ENCODE measurements around the gene TANC1.

DNA sequence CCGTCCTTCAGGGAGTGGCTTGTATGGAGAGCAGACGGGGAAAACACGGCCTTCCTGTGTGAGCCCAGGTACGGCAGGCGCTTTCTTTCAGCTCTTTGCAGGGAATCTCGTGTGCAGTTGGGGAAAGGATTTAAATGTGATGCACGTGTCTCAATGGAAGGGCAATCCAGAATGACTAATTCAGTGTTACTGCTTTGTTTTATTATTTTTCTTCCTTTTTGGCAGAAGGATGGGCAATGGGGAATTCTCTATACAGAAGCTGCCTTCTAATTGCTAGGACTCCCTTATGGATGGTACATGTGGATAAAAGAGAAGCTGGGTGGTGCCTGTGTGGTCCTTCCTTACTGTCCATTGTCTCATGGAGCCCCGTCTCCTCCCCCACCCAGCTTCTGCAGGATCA lies 210.7 kb downstream of the TANC1 start:
- TF ChIP-seq ZSCAN20 (CRISPR knock-in tag; IDR thresholded peaks at IDR 0.05) (no peak), CHD2 (IDR thresholded peaks at IDR 0.05; ENCODE audit: low read length, partially characterized antibody) (no peak), POLR2A (IDR thresholded peaks at IDR 0.05; ENCODE audit: low read length) (no peak), RAD21 (conservative IDR thresholded peaks at IDR 0.05 in 1 of 2, IDR thresholded peaks at IDR 0.05 in 1 of 2) (no peak), SMC3 (IDR thresholded peaks at IDR 0.05) (no peak), REST (IDR thresholded peaks at IDR 0.05) (no peak), CBX8 (IDR thresholded peaks at IDR 0.05) (no peak), EP300 (IDR thresholded peaks at IDR 0.05) (no peak), RARB (CRISPR knock-in tag; IDR thresholded peaks at IDR 0.05) (no peak), SREBF2 (IDR thresholded peaks at IDR 0.05) (no peak), HDAC2 (IDR thresholded peaks at IDR 0.05) (no peak), MAZ (IDR thresholded peaks at IDR 0.05; ENCODE audit: borderline replicate concordance, low read depth, low read length) (no peak)
- TF ChIP-seq, protein P1, sequence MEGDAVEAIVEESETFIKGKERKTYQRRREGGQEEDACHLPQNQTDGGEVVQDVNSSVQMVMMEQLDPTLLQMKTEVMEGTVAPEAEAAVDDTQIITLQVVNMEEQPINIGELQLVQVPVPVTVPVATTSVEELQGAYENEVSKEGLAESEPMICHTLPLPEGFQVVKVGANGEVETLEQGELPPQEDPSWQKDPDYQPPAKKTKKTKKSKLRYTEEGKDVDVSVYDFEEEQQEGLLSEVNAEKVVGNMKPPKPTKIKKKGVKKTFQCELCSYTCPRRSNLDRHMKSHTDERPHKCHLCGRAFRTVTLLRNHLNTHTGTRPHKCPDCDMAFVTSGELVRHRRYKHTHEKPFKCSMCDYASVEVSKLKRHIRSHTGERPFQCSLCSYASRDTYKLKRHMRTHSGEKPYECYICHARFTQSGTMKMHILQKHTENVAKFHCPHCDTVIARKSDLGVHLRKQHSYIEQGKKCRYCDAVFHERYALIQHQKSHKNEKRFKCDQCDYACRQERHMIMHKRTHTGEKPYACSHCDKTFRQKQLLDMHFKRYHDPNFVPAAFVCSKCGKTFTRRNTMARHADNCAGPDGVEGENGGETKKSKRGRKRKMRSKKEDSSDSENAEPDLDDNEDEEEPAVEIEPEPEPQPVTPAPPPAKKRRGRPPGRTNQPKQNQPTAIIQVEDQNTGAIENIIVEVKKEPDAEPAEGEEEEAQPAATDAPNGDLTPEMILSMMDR (IDR thresholded peaks at IDR 0.05): no peak
- TF ChIP-seq, protein P2, sequence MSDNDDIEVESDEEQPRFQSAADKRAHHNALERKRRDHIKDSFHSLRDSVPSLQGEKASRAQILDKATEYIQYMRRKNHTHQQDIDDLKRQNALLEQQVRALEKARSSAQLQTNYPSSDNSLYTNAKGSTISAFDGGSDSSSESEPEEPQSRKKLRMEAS (IDR thresholded peaks at IDR 0.05): no peak

Data from A549 (cell line).